EL (cell line): ENCODE results near the gene CPVL.
A peak's percentile ranks its signal among the peaks of the same experiment; 100 is the strongest.

Experiments used
- DNase-seq: peaks from one replicate; pipeline ENCODE4 v3.0.0-alpha.2; 2016

The CPVL gene

GRCh38 chr7:28999895-29000716 lies 146.2 kb downstream of the CPVL start:
- DNase-seq, result no peak

DNA sequence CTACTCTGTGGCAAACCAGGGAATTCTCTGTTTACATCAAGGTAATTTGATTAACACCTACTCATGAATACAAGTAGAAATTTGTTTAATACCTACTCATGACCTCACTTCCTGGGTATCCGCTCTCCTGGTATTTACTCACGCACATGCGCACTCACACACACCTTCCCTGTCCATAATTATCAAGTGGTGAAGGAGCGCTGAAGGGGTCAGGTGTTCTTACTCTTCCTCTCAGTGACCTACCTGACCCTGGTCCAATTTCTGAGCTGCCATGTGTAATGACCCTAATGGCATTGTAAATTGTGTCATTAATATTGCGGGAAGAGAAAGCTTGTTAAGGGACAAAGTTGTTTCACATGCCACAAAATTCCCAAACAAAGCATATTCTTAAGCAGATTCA lies 146.9 kb downstream of the CPVL start:
- DNase-seq, result no peak

GRCh38 chr7:28998105-28998504 lies 148.2 kb downstream of the CPVL start:
- no peak for DNase-seq

GRCh38 chr7:28996836-28997235 lies 149.5 kb downstream of the CPVL start:
- peak; percentile 36 for DNase-seq

DNA sequence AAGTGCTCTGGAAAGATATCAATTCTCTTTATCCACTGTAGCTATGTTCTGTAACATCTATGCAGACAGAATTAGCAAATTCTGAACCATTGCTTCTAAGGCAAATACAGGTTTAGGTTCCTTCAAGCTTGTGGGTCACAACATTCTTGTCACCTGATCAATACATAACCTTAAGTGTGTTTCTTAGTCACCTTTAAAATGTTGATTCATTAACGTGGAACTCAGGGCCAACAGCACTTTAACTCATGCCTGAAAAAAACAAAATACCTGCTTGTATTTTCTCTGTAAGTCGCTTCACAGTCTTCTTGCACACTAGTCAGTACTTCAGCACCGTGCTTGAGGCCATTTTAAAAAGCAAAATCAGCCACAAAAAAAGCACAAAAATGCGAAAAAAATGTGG lies 153.0 kb downstream of the CPVL start:
- DNase-seq, result no peak

DNA sequence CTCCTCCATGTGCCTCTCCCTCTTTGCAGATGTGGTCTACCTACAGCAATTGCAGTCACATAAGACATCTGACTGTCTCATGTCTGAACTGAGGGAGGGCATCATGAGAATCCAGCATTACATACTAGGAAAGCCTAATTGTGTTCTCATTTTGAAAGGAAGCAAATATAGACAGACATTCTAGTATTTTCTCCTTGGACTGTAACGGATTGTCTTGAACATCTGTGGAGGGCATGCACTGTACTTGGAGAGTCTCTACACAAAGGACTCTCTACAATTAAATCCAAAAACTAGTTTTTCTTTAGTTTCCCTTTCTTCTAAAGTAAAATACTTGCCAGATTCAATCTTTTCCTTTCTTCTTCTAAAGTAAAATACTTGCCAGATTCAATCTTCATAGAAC lies 153.5 kb downstream of the CPVL start:
- no peak for DNase-seq

DNA sequence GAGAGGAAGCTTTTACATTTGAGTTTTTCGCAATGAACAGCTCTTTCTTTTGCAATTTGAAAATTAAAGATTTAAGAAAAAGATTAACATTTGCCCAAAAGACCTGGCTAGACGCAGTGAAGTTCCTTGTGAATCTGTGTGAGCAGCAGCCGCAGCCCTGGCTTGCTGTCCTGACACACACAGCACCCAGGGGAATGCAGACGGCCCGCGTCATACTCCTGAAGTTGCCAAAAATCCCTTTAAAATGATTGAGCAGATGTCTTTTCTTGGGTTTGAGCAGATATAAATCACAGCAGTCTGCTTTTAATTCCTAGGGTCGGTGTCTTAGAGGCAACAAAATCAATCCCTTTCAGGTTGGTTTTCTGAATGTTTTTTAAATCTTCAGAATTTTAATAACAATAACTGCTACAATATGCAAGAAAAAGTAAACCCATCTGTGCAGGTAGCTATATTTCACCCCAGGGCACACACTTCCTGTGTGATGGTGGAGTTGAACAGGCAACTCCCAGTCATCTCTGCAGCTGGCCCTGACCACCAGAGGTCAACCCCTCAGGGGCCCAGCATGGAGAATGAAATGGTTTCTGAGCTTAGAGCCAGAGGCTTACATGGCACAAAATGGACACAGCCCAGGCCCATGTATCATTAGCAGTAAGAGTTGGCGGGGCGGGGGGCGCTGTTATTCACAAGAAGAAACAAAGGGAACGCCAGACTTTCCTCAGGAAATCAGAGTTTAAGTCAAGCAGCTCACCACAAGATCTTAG lies 156.0 kb downstream of the CPVL start:
- DNase-seq, result peak; percentile 13

GRCh38 chr7:28989211-28989980 lies 156.9 kb downstream of the CPVL start:
- DNase-seq, result peak; percentile 9

DNA sequence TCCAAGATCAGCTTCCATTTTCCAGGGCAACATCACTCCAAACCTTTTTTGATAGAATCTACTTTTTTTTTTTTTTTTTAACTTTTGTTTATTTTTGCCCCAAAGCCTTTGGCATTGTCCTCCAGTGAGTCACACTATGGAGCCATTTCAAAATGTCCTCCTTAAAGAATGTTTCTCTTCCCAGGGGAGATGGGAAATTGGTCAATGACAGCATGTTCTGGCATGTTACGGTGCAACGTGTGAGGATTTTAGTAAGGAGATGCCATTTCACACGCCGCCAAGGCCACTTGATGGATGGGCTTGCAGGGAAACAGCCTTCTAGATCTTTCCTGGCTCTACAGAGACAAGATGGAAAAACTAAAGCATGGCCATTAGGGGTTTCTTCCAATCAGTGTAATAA lies 157.5 kb downstream of the CPVL start:
- peak; percentile 95 for DNase-seq

- DNase-seq, result no peak
Measured at GRCh38 chr7:28988091-28988490, 158.2 kb downstream of the CPVL start.

DNA sequence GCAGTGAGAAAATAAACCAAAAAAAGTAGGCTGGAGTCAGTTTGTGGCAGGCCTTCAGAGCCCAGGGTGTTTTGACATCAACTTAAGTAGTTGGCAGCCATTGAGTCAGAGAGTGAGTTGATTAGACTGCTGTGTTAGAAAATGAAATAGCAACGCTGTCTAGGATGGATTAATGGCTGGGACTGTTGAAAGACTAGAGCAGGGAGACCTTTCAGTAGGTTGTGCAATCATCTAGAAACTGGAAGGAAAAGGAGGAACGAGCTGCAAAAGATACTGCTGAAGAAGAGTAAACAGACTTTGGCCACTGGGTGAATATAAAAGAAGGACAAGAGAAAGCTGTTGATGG lies 159.6 kb downstream of the CPVL start:
- DNase-seq, result peak; percentile 12

DNA sequence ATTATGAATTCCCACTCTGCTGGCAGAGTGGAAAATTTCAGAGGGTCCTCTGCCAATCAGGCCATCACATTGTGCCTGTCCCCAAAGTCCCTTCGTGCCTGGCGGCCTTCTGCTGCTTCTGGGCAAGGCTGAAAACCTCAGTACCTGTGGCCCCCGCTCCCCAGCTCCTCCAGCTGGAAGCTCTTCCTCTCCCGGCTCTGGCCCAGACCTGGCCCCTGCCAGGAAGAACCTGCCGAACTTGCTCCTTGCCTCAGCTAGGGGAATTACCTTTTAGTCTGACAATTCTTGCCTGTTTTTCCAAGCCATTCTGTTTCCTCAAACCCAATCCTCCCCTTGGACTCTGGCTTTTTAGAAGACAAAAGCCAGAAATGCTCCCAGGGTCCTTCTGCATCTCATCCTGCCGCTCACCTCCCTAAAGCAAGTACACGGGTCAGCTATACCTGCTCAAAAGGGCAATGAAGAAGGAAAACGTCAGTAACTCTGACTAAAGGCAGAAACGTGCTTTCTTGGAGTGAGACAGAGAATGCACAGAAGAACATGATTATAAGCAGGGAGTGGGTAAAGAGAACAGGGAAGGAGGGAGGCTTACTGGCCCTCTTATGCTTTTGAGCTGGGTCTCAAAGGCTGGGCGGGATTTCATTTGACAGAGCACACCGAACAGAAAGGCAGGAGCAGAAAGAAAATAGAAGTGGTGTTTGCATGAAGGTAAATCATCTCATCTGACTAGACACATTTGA lies 160.1 kb downstream of the CPVL start:
- DNase-seq, result no peak

DNA sequence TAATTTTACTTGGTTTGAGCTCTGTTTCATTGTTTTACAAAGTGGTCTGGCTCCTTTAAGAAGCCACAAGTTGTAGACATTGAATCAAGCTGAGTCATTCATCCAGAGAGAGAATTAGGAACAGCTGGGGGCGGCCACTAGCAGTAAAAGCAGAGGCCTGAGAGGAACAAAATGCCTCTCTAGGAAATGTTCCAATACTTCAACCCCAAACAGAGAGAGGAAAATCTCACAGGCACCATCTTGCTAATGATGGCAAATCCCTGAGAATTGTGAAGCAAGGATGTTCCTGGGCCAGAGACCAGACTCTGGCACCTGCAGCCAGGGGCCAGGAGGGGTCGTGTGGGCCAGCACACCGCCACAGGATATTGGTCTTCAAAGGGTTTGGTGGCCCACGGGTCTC lies 161.7 kb downstream of the CPVL start:
- DNase-seq, result peak; percentile 85

- DNase-seq, result no peak
Measured at GRCh38 chr7:28984217-28984616, 162.1 kb downstream of the CPVL start.

GRCh38 chr7:28983396-28984190 lies 162.7 kb downstream of the CPVL start:
- no peak for DNase-seq

GRCh38 chr7:28981161-28981465 lies 165.2 kb downstream of the CPVL start:
- no peak for DNase-seq

DNA sequence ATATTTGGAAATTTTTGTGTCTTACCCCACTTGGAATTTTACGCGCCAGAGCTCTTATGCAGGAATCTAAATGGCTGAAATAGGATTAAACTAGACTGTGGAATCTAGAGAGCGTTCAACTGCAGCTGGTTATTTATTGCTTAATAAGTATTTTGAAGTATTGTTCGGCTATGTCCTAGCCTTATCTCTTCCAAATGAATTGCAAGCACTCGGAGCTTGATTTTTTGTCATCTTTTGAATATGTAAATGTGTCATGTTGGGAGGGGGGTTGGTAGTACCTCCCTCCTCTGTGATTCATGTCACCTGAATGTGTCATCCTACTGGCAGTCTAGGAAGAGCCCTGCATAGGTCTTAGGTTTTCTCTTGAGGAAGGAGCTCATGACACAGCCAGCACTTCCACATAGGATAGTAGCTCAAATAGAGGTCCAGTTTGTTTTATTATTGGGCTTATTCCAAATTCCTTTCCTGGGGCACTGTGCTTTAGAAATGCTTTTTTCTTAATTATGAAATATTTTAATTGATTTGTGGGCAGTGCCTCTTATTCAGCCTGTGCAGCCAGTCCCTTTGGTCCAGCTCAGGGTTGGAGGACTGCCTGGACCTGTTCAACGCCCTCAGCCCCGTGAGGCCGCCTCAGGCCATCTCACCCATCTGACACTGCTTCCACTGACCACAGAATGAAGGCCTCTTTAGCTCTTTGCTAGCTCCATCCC lies 165.7 kb downstream of the CPVL start:
- peak; percentile 32 for DNase-seq

GRCh38 chr7:28979776-28980175 lies 166.6 kb downstream of the CPVL start:
- DNase-seq, result no peak

DNA sequence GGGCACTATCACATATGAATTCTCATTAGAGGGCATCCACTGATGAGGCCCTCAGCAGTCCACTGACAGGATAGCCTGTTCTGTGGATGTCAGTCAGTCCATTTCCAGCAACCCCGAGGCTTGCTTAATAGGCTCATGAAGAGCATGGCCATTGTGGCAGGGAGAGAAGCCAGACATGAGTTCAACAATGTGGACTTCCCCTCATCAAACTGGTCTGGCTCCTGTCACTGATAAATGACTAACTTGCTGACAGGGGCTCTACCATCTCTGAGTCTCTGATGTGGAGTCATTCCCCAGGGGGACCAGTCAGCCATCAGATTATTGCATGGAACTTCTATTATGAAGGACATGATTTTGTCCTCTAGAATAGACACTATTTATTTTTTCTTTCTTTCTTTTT lies 168.5 kb downstream of the CPVL start:
- no peak for DNase-seq

DNA sequence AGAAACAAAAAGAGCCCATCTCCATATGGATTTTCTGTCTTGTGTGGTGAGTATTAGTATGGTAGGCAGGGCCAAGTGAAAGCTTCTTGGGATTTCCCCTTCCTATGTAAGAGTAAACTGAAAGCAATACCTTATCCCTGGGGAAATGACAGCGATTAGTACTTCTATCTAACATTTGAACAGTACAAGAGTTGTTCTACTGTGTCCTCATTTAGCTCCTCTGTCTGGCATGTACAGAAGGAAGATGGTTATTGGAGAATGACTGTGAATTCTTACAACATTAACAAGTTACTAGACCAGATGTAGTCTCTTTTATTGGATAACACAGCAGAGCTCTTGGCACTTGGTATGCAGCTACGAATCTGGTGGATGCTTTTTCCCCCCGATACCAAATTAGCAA lies 170.3 kb downstream of the CPVL start:
- no peak for DNase-seq

DNA sequence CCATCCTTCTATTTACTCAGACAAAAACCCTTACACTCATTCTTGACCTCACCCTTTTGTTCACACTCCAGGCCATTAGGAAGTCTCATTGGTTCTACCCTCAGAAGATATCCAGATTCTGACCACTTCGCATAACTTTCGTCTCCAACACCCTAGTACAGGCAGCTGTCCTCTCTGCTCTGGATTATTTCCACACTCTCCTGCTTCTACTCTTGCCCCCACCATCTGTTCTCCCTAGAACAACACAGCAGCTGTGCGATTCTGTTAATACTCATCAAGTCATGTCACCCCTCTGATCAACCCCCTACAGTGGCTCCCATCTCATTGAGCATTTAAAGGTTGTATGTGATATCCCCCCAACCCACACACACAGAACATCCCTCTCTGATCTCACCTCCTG lies 172.7 kb downstream of the CPVL start:
- no peak for DNase-seq

DNA sequence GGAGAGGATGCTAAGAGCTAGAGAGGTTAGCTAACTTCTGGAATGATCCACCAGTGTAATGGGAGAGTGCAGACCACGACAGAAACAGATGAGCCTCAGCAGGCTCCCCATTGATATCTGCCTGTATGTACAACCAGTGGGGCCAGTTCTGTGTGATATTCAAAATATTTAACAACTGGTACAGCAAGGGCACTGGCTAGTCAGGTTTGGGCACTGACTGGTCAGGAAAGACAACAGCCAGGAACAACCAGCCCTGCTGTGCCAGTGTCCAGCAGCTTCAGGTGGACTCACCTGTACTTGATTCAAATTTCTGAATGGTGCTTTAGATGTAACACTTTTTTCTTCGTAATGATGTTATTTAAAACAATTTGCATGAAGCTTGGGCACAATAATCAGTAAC lies 182.3 kb downstream of the CPVL start:
- DNase-seq, result no peak
